Fibroblast of pulmonary artery (primary cell): Measurements from ENCODE around the gene UBAP1.

ENCODE experiments used
- DNase-seq: peaks from one replicate; pipeline ENCODE4 v3.0.0-alpha.2; 2010; ENCODE audit warnings: low read depth
- H3K4me3 ChIP-seq: replicated peaks from 2 replicates; pipeline ENCODE4 v1.5.1; 2011; ENCODE audit warnings: low read depth, mild to moderate bottlenecking, control low read depth, low read length, moderate library complexity
- CTCF ChIP-seq: IDR thresholded peaks from 2 replicates; pipeline ENCODE4 v1.5.1; 2011; ENCODE audit warnings: mild to moderate bottlenecking, control low read depth, low read length, inconsistent platforms; ENCODE audit errors: missing control alignments

UBAP1 gene

GRCh38 chr9:34143116-34143515, 35.7 kb upstream of the UBAP1 start:
- no peak for DNase-seq
- no peak for TF ChIP-seq CTCF

GRCh38 chr9:34145165-34145564, 33.7 kb upstream of the UBAP1 start:
- no peak for TF ChIP-seq CTCF
- no peak for DNase-seq
- H3K4me3 ChIP-seq, result no peak overlapping the region

More at GRCh38 chr9:34143116-34143515, 35.7 kb upstream of the UBAP1 start:
- H3K4me3 ChIP-seq, result no peak overlapping the region

GRCh38 chr9:34151398-34151797, 27.4 kb upstream of the UBAP1 start:
- TF ChIP-seq CTCF, result no peak
- no peak for DNase-seq

GRCh38 chr9:34154057-34154456, 24.8 kb upstream of the UBAP1 start:
- no peak for TF ChIP-seq CTCF
- H3K4me3 ChIP-seq, result no peak overlapping the region
- no peak for DNase-seq

More at GRCh38 chr9:34151398-34151797, 27.4 kb upstream of the UBAP1 start:
- no peak overlapping the region for H3K4me3 ChIP-seq

GRCh38 chr9:34157318-34157717, 21.5 kb upstream of the UBAP1 start:
- DNase-seq, result no peak
- no peak overlapping the region for H3K4me3 ChIP-seq
- TF ChIP-seq CTCF, result no peak

- H3K4me3 ChIP-seq, result no peak overlapping the region
- no peak for DNase-seq
- TF ChIP-seq CTCF, result no peak
Measured at GRCh38 chr9:34157898-34158297, 20.9 kb upstream of the UBAP1 start.

GRCh38 chr9:34158362-34158869, 20.4 kb upstream of the UBAP1 start:
- peak; percentile 71 for DNase-seq
- no peak overlapping the region for H3K4me3 ChIP-seq
- no peak for TF ChIP-seq CTCF
